Epidermal melanocyte (primary cell): ENCODE measurements around the gene OR10G6.
"Not testable (repeated sequence)": the region's sequence is repeated elsewhere in the genome, so short reads cannot be mapped to it uniquely, and the experiment has no call there.

Experiments used
- DNase-seq: peaks from one replicate; pipeline ENCODE4 v3.0.0; 2011; ENCODE audit warnings: low spot score; ENCODE audit not compliant: insufficient read length

The OR10G6 gene, protein sequence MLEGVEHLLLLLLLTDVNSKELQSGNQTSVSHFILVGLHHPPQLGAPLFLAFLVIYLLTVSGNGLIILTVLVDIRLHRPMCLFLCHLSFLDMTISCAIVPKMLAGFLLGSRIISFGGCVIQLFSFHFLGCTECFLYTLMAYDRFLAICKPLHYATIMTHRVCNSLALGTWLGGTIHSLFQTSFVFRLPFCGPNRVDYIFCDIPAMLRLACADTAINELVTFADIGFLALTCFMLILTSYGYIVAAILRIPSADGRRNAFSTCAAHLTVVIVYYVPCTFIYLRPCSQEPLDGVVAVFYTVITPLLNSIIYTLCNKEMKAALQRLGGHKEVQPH

DNA sequence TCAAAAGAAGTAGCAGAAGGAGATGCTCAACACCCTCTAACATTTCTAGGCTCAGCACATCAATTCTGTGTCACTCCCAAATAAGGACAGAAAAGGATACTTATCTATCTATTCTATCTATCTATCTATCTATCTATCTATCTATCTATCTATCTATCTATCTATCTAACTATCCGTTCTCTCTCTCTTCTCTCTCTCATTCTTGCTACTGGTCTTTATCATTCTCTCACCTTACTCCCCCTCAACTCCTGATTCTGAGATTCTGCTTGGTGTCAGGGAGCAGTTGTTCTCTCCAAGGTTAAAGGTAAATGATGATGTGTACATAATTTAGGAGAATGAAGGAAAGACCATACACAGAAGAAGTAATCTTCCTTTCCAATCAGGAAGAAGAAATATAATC is at the start of gene OR10G6:
Gene OR10G6 (minus strand): TSS at position 43 of the 400 bp plus-strand sequence. CDS start 0 bp downstream, at position 43.
- no peak for DNase-seq

DNA sequence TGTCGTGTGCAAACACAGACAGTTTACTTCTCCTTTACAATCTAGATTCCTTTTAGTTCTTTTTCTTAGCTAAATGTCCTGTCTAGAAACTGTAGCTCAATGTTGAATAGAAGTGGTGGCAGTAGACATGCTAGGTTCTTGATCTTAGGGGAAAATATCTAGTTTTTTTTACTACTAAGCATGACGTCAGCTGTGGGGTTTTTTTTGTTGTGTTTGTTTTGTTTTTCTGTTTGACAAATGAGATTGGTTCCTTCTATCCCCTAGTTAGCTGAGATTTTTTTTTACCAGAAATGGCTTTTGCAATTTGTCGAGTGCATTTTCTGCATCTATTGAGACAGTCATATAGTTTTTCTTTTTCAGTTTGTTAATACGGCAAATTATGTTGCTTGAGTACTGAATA is 48.5 kb upstream of the OR10G6 start:
- DNase-seq = no peak

DNA sequence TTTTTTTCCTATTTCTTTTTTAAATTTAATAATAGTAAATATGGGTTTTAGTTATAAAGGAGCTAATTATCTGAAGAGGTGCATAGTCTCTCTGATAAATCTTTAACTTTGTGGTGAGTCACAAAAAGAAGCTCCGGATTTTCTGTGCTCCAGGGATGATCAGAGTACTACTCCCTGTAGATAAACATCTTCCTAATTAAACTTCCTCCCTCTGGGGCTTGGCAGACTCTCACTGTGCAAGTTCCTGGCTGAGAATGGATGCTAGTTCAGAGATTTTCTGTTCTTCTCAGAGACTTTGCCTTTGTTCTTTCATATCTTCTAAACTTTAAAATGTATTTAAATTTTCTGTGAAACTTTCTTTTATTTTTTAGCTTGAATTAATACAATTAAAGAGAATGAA is 46.3 kb upstream of the OR10G6 start, which contains the start of gene OR10G7:
Gene OR10G7 (minus strand): TSS at position 72 of the 400 bp plus-strand sequence. CDS start 2,324 bp downstream, outside the sequence.
- DNase-seq = no peak

DNA sequence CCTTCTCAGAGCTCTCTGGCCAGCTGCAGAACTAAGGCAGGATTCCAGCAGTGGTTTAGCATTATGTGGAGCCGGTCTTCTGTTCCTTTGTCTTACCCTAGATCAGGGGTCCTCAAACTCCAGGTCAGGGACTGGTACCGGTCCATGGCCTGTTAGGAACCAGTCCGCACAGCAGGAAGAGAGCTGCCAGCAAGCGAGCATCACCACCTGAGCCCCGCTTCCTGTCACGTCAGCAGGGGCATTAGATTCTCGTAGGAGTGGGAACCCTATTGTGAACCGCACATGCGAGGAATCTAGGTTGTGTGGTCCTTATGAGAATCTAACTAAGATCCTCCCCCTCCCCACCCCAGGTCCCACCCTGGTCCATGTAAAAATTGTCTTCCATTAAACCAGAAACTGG is 44.6 kb upstream of the OR10G6 start:
- DNase-seq = no peak

DNA sequence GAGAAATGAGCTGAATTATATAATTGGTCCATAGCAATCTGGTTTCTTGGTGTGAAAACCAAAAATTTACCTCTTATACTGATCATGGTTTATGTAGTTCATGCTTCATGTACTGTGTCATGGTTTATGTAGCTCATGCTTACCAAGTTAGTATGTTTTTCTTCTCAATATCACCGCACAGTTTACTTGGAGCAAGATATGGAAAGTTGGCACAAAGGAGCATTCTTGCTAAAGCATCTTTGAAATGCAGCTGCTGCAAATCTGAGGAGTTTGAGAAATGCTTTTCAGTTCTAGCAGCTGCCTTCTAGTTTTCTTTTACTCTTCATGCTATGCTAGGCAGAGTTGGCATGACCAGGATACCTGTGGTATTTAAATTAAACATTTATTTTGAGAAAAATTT is 41.7 kb upstream of the OR10G6 start:
- DNase-seq = no peak

DNA sequence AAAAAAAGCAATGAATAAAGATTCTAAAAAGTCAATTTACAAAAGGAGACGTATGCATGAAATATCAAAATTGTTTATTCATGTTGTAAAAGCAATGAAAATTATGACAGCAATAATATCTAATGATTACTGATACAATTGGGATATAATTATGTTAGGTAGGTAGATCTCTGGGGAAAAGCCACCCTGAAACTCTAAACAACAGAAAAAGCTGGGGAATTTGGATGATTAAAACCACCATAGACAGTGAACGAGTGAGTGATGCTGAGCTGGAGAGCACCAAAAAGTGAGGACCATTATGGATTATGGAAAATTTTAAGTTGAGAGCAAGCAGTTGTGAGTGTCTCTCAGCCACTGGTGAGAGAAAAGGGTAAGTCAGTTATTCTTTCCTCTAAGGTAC is 31.5 kb upstream of the OR10G6 start, which contains the start of gene OR10G8:
Gene OR10G8 (plus strand): TSS at position 301 of the 400 bp plus-strand sequence. CDS start 2,825 bp downstream, outside the sequence.
- no peak for DNase-seq

DNA sequence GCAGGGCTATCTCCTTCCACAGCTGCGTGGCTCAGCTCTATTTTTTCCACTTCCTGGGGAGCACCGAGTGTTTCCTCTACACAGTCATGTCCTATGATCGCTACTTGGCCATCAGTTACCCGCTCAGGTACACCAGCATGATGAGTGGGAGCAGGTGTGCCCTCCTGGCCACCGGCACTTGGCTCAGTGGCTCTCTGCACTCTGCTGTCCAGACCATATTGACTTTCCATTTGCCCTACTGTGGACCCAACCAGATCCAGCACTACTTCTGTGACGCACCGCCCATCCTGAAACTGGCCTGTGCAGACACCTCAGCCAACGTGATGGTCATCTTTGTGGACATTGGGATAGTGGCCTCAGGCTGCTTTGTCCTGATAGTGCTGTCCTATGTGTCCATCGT is 20.9 kb upstream of the OR10G6 start:
- not testable (repeated sequence) for DNase-seq

DNA sequence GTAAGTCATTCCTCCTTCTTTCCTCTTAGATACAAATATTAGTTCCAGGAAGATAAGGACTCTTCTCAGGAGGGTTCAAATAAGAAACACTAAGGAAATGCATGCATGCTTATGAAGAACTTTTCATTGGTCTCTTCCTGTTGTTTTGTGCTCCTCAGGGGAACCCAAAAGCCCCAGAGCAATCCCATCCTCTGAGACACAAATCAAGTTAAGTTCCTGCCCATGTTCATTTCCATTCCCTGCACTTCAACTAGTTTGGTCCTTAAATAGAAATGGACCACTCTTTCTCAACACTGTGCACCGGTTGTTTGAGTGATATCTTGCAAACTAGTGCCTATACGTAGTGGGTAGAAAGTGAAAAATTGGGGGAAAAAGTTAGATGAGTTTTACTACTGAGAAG is 17.7 kb upstream of the OR10G6 start, which contains the start of gene OR10G4:
Gene OR10G4 (plus strand): TSS at position 301 of the 400 bp plus-strand sequence. CDS start 2,578 bp downstream, outside the sequence.
- no peak for DNase-seq

DNA sequence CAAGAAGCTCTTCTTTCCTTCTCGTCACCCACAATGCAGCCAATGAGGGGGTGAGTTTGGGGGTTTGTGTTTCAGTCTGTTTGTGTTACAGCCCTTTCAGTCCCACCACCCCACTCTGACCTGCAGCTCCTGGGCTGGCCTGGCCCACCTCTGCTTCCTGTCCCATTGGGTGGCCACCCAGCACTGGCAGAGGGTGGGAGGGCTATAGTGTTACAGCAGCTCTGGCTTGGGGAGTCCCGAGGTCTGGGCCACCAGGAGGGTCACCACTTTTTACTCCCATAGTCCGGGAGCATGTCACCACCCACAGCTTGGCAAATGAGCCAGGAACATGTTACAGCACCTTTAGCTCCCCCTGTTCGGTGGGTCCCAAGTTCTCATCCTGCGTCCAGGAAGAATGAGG is 15.7 kb downstream of the OR10G6 start:
- DNase-seq = no peak

DNA sequence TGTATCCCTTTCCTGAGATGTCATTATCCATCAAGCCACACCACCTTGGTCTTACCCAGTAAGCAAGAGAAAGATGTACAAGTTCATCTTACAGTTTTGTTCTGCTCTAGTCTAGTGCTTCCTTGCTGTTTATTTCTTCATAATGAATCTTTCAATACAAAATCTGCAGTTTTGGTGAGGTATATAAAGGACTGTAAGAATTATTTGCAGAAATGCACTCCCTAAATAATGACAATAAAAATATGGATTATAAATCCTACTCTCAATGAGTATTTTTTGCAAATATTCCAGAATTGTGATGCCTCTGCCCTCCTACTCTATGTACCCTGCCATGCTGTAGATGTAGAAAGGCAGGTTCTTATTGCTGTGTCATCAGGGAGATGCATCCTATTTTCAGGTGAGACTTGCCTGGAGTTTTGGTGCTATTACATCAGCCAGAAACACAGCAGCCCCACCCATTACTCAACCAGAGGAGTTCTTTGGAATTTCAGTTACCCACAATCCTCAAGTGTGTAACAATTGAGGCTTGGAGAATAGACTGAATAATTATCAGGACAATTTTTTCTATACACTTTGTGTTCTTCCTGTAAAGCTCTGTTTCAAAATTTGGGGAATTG is 17.1 kb downstream of the OR10G6 start, which contains the start of gene OR10S1:
Gene OR10S1 (minus strand): TSS at position 51 of the 617 bp plus-strand sequence. CDS start 117 bp downstream, outside the sequence.
- DNase-seq = no peak

DNA sequence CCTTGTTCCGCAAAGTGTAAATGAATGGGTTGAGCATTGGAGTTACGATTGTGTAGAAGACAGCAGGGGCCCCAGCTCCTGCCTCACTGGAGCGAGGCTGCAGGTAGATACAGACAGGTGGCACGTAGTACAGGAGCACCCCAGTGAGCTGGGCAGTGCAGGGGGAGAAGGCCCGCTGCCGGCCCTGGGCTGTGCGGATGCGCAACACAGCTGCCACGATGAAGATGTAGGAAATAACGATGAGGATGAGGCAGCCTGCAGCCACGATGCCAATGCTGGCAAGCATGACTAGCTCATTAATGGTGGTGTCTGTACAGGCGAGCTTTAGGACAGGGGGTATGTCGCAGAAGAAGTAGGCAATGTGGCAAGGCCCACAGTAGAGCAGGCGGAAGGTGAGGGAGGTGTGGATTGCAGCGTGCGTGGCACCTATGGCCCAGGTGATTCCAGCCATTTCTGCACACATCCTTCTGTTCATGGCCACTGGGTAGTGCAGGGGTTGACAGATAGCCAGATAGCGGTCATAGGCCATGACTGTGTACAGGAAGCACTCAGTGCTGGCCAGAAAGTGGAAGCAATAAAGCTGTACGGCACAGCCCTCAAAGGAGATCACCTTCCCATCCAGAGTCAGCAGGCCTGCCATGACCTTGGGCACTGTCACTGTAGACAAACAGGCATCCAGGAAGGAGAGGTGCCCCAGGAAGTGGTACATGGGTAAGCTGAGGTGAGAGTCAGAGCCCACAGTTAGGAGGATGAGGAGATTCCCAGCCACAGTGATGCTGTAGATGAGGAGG is 18.0 kb downstream of the OR10G6 start:
- DNase-seq = no peak

DNA sequence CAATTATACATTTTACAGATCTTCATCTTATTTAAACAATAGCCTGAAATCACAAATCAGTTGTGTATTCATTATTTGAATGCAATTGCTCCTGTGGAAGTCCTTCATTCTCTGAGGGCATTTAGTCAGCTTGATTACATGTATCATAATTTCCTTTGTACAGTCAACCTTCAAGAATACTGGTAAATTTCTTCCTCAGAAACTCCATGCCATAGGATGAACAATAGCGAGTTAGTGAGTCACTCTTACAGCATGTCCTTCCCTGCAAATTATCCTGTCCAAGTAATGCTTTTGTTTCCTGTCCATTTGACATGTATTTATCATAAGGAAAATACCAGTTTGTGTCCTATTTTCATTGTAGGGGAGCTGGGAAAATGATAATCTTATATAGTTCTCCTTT is 21.1 kb downstream of the OR10G6 start:
- peak; percentile 19 for DNase-seq

DNA sequence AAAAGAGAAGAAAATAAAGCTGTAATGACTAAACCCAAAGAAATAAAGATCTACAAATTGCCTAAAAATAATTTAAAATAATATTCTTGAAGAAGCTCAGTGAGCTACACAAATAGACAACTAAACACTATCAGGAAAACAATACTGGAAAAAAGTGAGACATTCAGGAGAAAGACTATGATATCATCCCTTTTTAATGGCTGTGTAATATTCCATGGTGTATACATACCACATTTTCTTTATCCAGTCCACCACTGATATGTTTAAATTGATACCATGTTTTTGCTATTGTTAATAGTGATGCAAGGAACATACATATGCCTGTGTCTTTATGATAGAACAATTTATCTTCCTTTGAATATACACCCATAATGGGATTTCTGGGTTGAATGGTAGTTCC is 38.2 kb downstream of the OR10G6 start:
- DNase-seq = no peak

DNA sequence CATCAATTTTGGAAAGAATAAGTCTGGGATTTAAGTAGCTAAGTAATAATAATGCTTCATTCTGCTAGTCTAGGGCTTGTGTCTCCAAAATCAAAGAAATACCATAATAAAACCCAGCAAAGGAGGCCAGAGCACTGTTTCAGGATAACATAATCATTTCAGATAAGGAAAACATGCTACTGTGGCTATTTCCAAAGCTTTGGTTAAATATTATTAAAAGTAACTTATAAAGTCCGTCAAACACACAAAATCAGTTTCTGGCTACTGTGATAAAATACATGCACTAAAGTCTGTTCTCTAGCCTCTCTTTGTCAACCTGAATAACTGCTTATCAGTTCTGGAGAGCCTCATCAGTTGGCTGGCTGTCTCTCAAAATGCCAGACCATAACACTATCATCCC is 49.8 kb downstream of the OR10G6 start:
- DNase-seq = no peak
